ENCODE data around the gene MAZ. TPM values are rescaled to one million over a fixed set of nuclear protein-coding genes. Genes with fewer than 3 reads are reported as not detected.

The MAZ gene
- total and polyA plus RNA-seq, 2 of the 13 experiments (the other 11 are each of a cell fraction or from before 2014, with no cell fraction given), result 203 to 277 TPM

DNA sequence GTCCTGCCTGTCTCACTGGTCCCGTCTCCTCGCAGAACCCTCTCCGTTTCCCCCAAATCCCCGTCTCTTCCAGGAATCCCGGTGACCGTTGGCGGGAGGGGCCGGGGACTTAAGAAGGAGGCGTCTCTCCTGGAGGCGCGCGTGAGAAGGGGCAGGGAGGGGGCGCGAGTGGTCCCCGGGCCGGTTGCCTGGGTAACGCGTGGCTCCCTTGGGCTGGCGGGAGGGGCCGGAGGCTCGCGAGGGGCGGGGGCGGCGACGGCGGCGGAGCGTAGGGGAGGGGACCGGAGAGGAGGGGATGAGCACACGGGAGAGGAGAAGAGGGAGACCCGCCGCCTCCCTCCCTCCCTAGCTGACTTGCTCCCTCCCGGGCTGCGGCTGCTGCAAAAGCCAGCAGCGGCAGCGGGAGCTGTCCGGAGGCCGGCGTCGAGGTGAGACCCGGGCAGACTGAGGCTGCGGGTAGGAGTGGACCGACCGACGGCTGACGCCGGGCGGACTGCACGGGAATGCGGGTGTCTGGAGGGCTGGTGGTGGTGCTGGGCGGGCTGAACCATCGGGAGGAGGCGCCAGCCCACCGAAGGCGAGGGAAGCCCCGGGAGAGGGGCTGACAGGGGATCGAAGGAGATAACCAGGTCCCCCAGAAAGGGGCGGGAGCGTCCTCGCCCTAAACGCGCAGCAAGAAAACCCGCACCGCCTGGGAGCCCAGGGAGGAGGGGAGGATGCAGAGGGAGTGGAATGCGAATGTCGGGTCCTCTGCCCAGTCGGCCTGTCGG, 5.8 kb downstream of the MAZ start, which contains the start of gene PRRT2 (continued):
- TF ChIP-seq, protein P1, sequence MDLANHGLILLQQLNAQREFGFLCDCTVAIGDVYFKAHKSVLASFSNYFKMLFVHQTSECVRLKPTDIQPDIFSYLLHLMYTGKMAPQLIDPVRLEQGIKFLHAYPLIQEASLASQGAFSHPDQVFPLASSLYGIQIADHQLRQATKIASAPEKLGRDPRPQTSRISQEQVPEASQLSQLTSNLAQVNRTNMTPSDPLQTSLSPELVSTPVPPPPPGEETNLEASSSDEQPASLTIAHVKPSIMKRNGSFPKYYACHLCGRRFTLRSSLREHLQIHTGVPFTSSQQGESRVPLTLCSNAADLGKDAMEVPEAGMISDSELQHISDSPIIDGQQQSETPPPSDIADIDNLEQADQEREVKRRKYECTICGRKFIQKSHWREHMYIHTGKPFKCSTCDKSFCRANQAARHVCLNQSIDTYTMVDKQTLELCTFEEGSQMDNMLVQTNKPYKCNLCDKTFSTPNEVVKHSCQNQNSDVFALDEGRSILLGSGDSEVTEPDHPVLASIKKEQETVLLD (CRISPR knock-in tag; IDR thresholded peaks at IDR 0.05; ENCODE audit: low read depth), result 0 out of 2 replicates have a peak, but pooled peaks have one; percentile 26
- TF ChIP-seq ZFP91 (CRISPR knock-in tag; IDR thresholded peaks at IDR 0.05; ENCODE audit: borderline replicate concordance), result no peak
- TF ChIP-seq GPBP1L1 (CRISPR knock-in tag; IDR thresholded peaks at IDR 0.05), result no peak
- TF ChIP-seq ZBTB3 (CRISPR knock-in tag; IDR thresholded peaks at IDR 0.05; ENCODE audit: borderline replicate concordance, low read depth), result 0 out of 2 replicates have a peak, but pooled peaks have one; percentile 24
- TF ChIP-seq, protein P2, sequence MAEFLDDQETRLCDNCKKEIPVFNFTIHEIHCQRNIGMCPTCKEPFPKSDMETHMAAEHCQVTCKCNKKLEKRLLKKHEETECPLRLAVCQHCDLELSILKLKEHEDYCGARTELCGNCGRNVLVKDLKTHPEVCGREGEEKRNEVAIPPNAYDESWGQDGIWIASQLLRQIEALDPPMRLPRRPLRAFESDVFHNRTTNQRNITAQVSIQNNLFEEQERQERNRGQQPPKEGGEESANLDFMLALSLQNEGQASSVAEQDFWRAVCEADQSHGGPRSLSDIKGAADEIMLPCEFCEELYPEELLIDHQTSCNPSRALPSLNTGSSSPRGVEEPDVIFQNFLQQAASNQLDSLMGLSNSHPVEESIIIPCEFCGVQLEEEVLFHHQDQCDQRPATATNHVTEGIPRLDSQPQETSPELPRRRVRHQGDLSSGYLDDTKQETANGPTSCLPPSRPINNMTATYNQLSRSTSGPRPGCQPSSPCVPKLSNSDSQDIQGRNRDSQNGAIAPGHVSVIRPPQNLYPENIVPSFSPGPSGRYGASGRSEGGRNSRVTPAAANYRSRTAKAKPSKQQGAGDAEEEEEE (CRISPR knock-in tag; IDR thresholded peaks at IDR 0.05; ENCODE audit: borderline replicate concordance), result no peak
- TF ChIP-seq EP300 (IDR thresholded peaks at IDR 0.05; ENCODE audit: low read depth in 2 of 2, low read length in 2 of 2), result no peak
- no peak for TF ChIP-seq EP300 (CRISPR knock-in tag; IDR thresholded peaks at IDR 0.05; ENCODE audit: borderline replicate concordance)
- no peak for TF ChIP-seq DNMT3B (CRISPR knock-in tag; conservative IDR thresholded peaks at IDR 0.05)
- TF ChIP-seq ZFP36L2 (CRISPR knock-in tag; IDR thresholded peaks at IDR 0.05), result no peak
- no peak for TF ChIP-seq ATRX (CRISPR knock-in tag; IDR thresholded peaks at IDR 0.05; ENCODE audit: borderline replicate concordance)
- 0 out of 2 replicates have a peak, but pooled peaks have one; percentile 55 for TF ChIP-seq MAZ (IDR thresholded peaks at IDR 0.05; ENCODE audit: borderline replicate concordance, low read depth, low read length)
- TF ChIP-seq MAZ (CRISPR knock-in tag; IDR thresholded peaks at IDR 0.05; ENCODE audit: low read depth), result no peak
- TF ChIP-seq ZNF564 (CRISPR knock-in tag; IDR thresholded peaks at IDR 0.05), result 0 out of 2 replicates have a peak, but pooled peaks have one; percentile 12
- no peak for TF ChIP-seq SOX6 (IDR thresholded peaks at IDR 0.05)
- peak; percentile 38; the same call in 1 of the 2 replicates for TF ChIP-seq SOX6 (CRISPR knock-in tag; IDR thresholded peaks at IDR 0.05)
- peak; percentile 67 for TF ChIP-seq RFX3 (CRISPR knock-in tag; IDR thresholded peaks at IDR 0.05)

Data from HepG2 (cell line).